ENCODE results near the gene FLVCR1.

DNA sequence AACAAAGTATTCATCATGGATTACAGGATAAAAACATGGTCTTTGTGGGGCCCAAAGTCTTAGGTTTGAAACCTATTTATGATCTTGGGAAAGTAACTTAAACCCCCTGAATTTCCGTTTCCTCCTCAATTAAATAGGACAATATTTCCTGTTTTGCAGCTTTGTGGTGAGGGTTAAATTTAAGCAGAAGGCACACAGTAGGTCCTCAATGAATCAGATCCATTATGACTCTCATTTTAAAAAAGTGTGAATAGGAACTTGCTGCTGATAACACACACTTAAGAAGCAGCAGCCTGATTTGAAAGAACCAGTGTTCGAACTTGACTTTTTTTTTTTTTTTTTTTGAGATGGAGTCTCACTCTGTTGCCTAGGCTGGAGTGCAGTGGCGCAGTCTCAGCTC, 50.9 kb downstream of the FLVCR1 start:
- TF ChIP-seq, protein P1, sequence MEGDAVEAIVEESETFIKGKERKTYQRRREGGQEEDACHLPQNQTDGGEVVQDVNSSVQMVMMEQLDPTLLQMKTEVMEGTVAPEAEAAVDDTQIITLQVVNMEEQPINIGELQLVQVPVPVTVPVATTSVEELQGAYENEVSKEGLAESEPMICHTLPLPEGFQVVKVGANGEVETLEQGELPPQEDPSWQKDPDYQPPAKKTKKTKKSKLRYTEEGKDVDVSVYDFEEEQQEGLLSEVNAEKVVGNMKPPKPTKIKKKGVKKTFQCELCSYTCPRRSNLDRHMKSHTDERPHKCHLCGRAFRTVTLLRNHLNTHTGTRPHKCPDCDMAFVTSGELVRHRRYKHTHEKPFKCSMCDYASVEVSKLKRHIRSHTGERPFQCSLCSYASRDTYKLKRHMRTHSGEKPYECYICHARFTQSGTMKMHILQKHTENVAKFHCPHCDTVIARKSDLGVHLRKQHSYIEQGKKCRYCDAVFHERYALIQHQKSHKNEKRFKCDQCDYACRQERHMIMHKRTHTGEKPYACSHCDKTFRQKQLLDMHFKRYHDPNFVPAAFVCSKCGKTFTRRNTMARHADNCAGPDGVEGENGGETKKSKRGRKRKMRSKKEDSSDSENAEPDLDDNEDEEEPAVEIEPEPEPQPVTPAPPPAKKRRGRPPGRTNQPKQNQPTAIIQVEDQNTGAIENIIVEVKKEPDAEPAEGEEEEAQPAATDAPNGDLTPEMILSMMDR (IDR thresholded peaks at IDR 0.05 in 8 of 11, conservative IDR thresholded peaks at IDR 0.05 in 3 of 11), result no peak
- TF ChIP-seq POLR2A (IDR thresholded peaks at IDR 0.05) (no peak), POLR2AphosphoS5 (IDR thresholded peaks at IDR 0.05) (no peak)

Data from spleen (tissue), 7 donors.